HG02840 (cell line): ENCODE data around the gene PITPNC1.
"Not testable (repeated sequence)": the region's sequence is repeated elsewhere in the genome, so short reads cannot be mapped to it uniquely, and the experiment has no call there.

Experiments
- ATAC-seq: cut with Tn5 transposase; IDR thresholded peaks from one replicate; pipeline ENCODE4 v1.9.1; 2021; ENCODE audit warnings: mild to moderate bottlenecking, moderate library complexity, moderate number of reproducible peaks; ENCODE audit not compliant: unreplicated experiment, low FRiP score

Gene PITPNC1

DNA sequence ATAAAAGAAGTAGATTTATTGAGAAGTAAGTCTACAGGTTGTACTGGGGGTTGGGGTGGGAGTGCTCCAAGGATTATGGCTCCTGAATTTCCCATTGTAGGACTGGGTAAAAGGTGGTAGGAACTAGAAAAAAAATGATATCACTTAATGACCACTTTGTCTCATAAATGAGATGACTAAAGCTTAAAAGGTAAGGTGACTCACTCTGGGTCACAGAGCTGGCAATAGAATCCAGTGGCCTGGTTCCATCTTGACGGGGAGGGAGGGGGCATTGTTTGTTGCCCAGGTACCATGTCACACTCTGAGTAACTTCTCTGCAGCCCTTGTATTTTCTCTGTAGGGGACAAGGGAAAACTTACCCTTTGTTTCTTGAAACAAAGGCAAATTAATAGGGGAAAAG is 126.1 kb downstream of the PITPNC1 start:
- ATAC-seq, result no peak

DNA sequence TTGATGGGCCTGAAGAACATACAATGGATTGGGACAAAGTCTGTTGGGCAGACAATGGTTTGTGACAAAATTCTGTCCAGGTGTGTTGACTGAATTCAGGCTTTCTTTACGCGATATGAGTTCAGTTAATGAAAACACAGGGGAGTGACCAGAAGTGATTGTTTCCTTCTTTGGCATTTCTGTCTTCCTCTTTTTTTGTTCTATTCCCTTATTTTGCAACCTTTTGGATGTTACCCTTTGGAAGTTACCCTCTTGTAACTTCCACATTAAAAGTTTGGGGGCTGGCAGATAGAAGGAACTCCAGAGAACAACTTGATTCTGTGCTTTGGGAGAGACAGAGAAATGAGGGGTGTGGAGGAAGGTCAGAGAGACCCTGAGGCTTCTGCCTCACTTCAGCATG is 126.7 kb downstream of the PITPNC1 start:
- no peak for ATAC-seq

DNA sequence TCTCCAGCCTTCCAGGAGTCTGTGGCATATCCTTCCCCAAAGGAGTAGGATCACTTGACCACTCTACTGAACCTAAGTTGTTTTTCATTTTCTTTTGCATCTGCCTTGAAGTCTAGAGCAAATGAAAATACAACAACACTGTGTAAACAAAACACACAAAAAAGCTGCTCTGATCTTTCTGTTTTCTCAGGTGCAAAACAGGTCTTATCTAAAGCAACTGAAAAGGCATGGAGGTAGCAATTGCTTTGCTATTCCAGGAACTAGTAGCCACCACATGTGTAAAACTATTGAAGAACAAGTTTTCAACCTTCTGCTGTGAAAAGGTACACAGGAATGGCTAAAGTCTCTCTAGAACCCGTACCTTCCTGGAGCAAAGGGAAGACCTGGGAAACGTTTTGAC is 127.1 kb downstream of the PITPNC1 start:
- ATAC-seq, result no peak

DNA sequence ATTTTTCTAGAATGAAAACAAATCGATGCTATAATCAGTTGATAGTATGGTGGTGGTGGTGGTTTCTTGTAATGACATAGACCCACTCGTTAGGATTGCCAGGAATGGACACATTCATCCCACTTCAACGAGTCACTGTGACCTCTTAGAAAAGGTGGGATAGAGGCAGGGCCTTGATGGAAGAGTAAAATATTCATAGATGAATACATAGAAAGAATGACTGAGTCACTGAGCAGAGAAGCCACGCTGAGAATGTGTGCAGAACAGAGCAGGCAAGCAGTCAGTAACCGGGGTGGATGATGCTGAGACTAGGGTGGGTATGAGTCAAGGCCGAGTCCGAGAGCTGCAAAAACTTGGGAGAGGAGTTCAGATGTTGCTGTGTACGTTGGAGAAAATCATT is 129.9 kb downstream of the PITPNC1 start:
- no peak for ATAC-seq

DNA sequence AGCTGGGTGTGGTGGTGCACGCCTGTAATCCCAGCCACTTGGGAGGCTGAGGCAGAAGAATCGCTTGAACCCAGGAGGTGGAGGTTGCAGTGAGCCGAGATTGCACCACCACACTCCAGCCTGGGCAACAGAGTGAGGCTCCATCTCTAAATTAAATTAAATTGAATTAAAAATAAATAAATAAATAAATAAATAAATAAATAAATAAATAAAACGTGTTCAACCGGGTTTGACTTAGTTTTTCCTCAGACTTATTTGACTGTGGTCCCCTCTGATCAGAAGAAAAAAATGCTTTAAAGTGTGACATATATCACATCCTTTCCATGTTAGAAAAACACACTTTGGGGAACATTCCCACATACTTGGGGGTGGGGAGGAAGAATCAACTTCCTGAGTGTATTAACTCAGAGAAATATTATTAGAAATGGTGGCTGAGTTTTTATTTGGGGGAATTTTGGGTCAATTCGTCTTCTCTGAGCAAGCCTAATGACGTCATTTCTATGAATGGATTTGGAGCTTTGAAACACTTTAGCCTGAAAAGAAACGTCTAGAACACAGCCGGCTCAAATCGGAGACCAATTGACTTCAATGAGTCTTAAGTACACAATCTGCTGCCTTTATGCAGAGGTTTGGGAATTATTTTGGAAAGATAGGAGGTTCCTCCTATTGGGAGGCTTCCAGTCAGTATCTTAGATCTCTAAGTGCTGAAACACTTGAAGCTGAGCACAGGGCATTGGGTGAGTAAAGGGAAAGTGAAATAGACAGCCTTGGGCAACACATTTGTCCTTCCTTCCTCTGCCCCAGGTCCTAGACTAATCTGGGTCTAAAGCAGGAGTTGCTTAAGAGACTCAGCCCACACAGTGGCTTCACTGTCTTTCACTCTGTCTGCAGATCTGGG is 132.6 kb downstream of the PITPNC1 start:
- ATAC-seq, result no peak

DNA sequence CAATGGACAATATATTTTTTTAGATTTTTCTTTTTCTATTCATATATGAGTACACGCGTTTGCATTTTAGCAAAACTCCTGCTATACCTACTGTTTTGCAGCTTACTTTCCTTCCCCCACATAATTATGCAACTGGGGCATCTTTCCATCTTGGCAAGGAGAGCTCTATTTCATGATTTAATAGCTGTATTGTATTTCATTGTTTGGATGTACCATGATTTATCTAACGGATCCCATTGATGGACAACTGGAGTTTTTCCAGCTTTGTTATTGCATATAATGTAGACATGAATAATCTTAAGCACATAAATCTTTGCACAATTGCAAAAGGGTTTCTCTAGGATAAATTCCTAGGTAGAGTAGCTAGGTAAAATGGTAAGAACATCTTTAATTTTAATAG is 133.9 kb downstream of the PITPNC1 start:
- ATAC-seq, result no peak

DNA sequence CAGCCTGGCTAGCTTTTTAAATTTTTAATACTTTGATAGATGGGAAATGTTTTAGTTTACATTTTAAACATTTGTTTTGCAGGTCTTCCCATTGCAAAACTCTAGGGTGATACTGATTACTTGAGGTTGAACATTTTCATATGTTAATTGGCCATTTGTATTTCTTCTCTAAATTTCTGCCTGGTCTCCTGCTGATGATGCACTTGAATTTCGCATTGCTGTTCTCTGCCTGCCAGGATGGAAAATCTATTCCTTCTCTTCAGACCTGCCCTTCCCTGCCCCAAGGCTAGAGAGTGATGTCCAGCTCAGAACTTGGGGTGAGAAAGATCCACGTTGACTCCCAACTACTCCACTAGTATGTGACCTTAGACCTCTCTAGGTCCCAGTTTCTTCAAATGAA is 134.7 kb downstream of the PITPNC1 start:
- ATAC-seq, result no peak

DNA sequence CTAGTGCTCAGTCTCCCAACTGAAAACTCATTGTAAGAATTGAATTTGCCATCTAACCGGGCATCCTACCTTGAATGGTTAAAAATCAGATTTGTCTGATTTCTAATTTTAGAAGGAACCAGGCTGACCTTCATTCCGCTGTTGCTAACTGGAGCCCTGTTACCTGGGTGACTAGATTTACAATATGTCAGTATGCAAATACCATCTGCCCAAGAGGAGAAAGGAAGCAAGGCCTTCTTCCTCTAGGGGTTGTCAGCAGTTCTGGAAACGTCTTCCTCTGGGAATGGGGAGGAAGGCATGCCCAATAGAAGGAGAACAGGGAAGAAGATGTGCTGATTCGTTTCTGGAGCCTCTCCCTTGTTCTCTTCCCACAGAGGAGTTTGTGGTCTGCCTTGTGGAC is 137.9 kb downstream of the PITPNC1 start:
- ATAC-seq, result no peak

DNA sequence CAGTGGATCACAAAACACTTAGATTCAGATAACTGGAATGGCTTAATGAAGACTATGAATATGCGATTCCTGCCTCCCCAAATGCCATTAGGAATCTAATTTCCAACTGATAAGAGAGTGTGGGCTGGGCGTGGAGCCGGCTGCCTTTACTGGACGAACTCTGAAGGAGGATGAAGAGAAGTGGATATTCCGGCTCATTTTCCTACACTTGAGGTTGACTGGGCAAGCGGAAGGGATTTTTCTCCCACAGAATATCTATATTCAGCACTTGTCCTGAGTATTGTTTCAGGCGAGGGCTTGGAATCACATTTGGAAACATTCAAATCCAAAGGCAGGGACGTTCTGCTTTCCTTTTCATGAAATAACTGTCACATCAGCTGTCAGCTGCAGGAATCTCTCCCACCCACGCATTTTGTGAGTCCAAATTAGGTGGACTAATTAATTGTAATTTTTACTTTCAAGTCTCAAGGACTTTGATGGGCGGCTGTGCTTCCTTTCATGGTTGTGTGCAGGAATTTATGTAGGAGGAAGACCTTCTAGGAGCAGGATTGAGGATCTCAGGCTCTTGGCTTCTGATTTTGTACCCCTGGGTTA is 138.5 kb downstream of the PITPNC1 start:
- ATAC-seq, result no peak

DNA sequence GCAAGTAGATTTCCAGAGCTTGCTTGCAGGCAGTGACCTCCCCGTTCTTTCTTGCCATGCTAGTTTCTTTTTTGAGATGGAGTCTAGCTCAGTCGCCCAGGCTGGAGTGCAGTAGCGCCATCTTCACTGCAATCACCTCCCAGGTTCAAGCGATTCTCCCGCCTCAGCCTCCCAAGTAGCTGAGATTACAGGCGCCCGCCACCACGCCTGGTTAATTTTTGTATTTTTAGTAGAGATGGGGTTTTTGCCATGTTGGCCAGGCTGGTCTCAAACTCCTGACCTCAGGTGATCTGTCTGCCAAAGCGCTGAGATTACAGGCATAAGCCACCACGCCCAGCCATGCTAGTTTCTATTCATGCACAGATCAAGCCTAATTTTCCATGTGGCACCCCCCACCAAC is 139.5 kb downstream of the PITPNC1 start:
- not testable (repeated sequence) for ATAC-seq

DNA sequence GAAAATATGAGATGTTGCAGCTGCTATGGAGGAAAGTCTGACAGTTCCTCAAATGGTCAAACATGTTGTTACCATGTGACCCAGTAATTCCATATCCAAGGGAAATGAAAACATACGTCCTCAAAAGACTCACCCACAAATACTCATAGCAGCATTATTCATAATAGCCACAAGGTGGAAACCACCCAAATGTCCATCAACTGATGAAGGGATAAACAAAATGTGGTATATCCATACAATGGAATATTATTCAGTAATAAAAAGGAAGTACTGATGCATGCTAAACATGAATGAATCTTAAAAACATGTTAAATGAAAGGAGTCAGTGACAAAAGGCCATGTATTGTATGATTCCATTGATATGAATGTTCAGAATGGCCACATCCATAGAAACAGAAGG is 140.2 kb downstream of the PITPNC1 start:
- ATAC-seq, result no peak

DNA sequence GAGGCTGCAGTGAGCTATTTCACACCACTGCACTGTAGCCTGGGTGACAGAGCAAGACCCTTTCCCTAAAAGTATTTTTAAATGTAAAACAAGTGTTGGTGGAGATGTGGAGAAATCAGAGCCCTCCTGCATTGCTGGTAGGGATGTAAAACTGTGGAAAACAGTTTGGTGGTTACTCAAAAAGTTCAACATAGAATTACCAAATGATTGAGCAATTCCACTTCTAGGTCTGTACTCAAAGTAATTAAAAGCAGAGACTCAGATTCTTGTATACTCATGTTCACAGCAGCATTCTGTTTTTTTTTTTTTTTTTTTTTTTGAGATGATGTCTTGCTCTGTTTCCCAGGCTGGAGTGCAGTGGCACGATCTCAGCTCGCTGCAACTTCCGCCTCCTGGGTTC is 141.8 kb downstream of the PITPNC1 start:
- ATAC-seq, result no peak

DNA sequence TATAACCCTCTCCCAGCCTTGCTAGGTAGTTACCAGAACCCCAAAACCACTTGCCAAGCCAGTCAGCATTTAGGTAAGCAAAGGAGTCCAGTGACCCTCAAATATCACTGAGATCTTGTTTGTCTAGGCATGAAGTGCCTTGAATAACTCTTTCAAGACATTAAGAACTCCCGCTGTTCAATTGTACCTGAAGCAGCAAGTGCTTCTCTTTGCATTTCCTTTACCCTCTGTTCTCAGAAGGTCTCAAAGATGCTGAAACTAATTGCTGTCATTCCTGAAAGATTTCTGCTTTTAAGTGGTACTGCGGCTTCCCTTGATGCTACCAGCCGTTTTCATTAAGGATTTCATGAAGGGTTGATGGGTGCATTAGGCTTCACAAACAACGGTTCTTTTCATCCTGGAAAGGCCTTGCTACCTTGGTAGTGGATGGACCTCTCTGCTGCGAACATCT is 142.7 kb downstream of the PITPNC1 start:
- no peak for ATAC-seq

DNA sequence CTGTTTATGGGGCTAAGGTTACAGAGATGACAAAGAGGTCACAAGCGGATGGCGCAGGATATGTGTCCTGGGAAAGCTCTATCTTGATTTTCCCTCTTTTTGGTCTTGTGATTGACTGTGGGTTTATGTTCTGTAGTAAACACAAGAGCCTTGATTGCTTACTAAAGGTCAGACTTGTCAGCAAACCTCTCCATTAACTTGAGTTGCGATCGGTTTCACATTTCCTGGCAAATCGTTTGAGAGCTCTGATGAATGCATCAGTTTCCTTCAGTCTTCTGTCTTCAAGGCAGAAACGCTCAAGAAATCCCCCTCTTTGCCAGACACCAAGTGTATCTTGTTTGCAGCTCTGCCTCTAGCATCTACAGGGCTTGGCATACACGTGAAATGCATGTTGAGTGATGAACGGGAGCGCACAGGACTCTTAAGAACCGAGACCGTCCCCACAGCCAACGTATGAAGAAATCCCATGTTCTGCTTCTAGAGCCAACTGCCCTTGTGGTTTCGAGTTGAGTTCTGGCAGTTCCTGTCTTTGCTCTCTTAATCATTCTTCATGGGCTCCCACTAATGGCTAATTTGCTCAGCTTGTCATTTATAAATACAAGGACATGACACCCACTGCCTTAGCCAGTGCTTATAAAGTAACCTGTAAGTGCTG is 143.3 kb downstream of the PITPNC1 start:
- no peak for ATAC-seq

DNA sequence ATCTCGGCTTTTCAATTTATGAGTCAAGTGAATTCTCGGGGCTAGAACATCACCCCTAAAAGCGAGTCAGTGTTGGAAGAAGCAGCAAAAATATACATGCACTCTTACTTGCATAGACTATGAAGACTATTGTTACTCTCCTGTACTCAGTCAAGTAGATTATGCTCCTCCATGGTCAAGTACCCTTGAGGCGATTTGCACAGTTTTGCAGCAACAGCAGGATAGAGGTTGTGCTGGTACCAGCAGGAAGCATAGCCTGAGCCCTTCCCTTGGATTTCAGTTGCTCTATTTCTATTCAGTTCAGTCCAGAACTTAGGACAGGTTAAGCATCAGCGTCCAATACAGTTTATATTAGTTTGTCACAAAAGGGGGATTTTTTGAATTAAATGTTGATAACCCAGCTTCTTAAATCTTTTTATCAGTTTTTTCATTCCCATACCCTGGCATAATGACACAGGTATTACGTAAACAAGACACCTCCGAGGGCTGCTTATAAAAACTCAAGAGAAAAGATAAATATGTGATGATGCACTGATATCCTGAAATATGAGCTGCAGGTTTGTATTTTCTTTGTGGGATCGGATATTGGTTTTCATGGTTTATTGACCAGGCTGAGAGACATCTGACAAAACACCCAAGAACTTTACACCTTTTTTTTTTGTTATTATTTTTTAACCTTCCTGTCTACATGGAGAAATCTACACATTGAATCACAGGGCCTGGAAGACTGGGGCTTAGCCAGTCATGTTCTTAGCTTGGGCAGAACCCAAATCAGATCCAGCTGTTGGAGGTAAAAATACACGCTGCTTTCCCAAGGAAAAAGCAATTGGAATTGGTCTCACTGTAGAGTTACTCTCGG is 144.1 kb downstream of the PITPNC1 start:
- ATAC-seq, result no peak

DNA sequence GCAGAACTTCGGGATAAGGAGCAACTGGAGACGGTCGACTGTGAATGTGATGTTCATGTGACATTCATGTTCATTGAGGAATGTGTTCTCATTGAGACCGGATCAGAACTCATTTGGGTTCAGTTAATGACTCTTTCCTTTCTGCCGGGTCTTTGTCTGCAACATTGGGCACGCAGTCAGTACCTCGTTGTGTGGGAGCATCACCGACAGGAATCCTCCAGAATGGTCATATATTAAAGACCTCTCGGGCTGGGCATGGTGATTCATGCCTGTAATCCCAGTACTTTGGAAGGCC is 144.6 kb downstream of the PITPNC1 start:
- ATAC-seq, result no peak

DNA sequence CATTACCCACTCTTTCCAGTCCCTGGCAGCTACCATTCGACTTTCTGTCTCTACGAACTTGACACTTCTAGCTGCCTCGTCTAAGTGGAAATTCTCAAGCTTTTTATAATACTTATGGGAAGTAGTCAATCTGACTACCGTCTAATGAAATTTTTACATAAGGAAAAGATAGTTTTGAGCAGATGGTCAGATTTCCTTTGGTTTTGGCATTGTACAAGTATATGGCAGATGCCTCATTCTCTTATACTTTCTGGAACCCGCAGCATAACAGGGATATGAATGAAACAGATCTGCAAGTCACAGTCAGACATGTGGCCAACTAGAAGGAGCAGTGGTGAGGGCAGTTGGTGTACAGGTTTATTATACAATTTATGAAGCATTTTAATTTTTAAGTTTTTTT is 146.0 kb downstream of the PITPNC1 start:
- no peak for ATAC-seq

DNA sequence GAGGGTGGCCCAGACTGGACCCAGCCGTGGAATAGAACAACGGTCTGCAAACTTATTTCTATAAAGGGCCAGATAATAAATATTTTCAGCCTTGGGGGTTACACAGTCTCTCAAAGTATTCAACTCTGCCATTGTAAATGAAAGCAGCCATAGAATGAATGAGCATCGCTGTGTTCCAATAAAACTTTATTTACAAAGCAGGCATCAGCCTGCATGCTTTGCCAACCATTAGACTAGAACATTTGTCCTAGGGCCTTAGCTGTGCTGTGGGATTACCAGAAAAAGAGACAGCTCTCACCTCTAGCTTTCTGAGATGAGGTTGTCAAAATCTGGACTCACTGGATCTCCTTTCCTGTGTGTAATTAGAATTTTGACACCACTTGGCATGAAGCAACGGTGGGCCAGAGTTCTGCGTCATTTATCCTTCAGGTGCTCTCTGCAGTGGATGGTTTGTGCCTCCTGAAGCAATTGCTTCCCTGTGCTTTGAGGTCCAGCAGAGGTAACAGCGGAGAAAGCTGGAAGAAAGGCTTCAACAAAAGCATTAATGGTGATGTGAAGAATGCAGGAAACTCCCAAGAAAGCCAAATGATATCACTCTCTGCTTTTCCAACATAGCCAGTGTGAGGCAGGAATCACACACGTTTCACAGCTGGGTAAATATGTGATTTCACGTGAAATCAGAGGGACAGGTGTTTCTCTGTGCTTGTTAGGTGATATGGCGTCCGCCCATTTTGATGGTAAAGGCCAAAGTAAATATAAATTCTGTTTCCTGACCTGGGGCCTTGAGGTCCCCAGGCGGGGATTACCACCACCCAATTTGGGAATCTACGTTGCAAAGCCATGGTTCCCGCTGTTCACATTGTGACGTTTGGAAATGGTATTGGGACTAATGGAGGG is 148.4 kb downstream of the PITPNC1 start:
- ATAC-seq, result no peak

DNA sequence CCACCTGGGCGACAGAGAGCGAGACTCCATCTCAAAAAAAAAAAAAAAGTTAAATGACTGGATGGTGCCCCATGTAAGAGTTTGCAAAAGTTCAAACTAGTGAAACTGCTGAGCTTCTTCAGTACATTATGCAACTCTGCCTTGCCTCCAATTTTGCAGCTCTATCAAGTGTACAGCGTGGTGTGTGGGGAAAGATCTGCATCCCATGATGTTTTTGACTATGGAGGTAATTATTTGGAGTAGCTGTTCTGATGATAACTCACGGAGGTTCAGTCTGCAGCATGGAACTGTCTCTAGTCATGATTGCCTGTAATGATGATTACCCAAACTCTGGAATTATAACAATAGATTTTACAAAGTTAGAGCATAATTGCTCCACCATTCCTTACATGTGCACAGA is 149.6 kb downstream of the PITPNC1 start:
- no peak for ATAC-seq
